Renal cortical epithelial cell (primary cell): ENCODE measurements around the gene ARHGAP8. TPM values are rescaled to one million over a fixed set of nuclear protein-coding genes. Genes with fewer than 3 reads are reported as not detected.

ENCODE experiments used
- DNase-seq: peaks from one replicate; pipeline ENCODE4 v3.0.0-alpha.2; 2011; ENCODE audit warnings: low read depth
- total RNA-seq: library from RNA; depleted of rRNA; stranded (reverse); fragments of >200 nt; gene quantifications from 2 replicates; pipeline ENCODE4 v1.2.3, GENCODE V29; 2014

The ARHGAP8 gene
- total RNA-seq, 1 donor from 2014 or later = 5.3 TPM

DNA sequence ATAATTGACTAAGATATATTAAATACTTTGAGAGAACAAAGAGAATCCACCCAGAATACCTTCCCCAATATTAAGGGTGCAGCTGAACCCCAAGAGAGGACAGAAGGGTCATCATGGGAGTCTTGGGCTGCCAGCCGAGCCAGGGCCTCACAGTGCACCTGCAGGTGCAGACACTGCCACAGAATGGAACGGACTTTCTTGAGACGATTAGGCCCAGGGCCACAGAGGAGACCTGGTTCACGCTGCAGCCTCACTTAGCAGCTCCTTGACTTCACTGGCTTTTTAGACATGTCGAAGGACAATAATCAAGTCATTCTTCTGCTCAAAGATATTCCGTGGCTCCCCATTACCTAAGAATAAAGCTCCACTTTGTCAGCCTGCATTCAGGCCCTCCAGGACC is 156.9 kb downstream of the ARHGAP8 start:
- DNase-seq = no peak

Other genes starting within 250 kb of the ARHGAP8 start
- 9.2 and 12.4 TPM in 2 replicates for gene PRR5, start 50.4 kb upstream of the ARHGAP8 start, total RNA-seq